Neuronal stem cell (in vitro differentiated cells): ENCODE results near the gene TGIF2.

Experiments used
- DNase-seq: peaks from one replicate; pipeline ENCODE4 v3.0.0-alpha.2; 2013; ENCODE audit warnings: low spot score
- H2AFZ ChIP-seq: one replicate; pipeline ENCODE4 v1.6.1; 2013; ENCODE audit warnings: mild to moderate bottlenecking, low read length, inconsistent platforms
- H2AK5ac ChIP-seq: 2 replicates; pipeline ENCODE4 v1.6.1; 2013; ENCODE audit warnings: low read depth, mild to moderate bottlenecking, inconsistent platforms, low read length, moderate library complexity, mixed read lengths
- H2BK120ac ChIP-seq: 2 replicates; pipeline ENCODE4 v1.6.1; 2013; ENCODE audit warnings: low read depth, mild to moderate bottlenecking, inconsistent platforms, low read length, moderate library complexity, mixed read lengths
- H2BK12ac ChIP-seq: one replicate; pipeline ENCODE4 v1.6.1; 2013; ENCODE audit warnings: low read length, inconsistent platforms
- H2BK15ac ChIP-seq: 2 replicates; pipeline ENCODE4 v1.6.1; 2013; ENCODE audit warnings: mild to moderate bottlenecking, low read length, inconsistent platforms, mixed read lengths
- H2BK5ac ChIP-seq: one replicate; pipeline ENCODE4 v1.6.1; 2013; ENCODE audit warnings: inconsistent platforms, mild to moderate bottlenecking, low read length, moderate library complexity
- H3K14ac ChIP-seq: one replicate; pipeline ENCODE4 v1.6.1; 2013; ENCODE audit warnings: low read length, inconsistent platforms
- H3K18ac ChIP-seq: 2 replicates; pipeline ENCODE4 v1.6.1; 2013; ENCODE audit warnings: low read length, inconsistent platforms
- H3K23ac ChIP-seq: 2 replicates; pipeline ENCODE4 v1.6.1; 2013; ENCODE audit warnings: low read depth, mild to moderate bottlenecking, mixed read lengths, low read length, inconsistent platforms; ENCODE audit not compliant: poor library complexity
- H3K27ac ChIP-seq: replicated peaks from 3 replicates; pipeline ENCODE4 v1.5.1; 2013; ENCODE audit warnings: low read length, inconsistent platforms
- H3K27me3 ChIP-seq, 3 experiments: 2 replicates each; pipeline ENCODE4 v1.6.1; 2013; ENCODE audit warnings: low read length in 3 of 3, mild to moderate bottlenecking in 2 of 3, inconsistent platforms in 1 of 3, low read depth in 1 of 3, mixed read lengths in 1 of 3, moderate library complexity in 1 of 3; ENCODE audit not compliant: control insufficient read depth in 3 of 3, insufficient read depth in 3 of 3
- H3K36me3 ChIP-seq, 2 donors: replicated peaks in 1 of 2; 2 replicates each; pipeline ENCODE4 v1.6.1; 2013; ENCODE audit warnings: low read length in 2 of 2; ENCODE audit not compliant: control insufficient read depth in 2 of 2, insufficient read depth in 2 of 2
- H3K4ac ChIP-seq: 2 replicates; pipeline ENCODE4 v1.6.1; 2013; ENCODE audit warnings: inconsistent platforms, mild to moderate bottlenecking, low read length, moderate library complexity
- H3K4me1 ChIP-seq, 2 donors: 1 replicate in 1 of 2; 2 replicates in 1 of 2; pipeline ENCODE4 v1.6.1; 2013; ENCODE audit warnings: low read length in 2 of 2, low read depth in 1 of 2; ENCODE audit not compliant: control insufficient read depth in 2 of 2, insufficient read depth in 1 of 2
- H3K4me2 ChIP-seq: one replicate; pipeline ENCODE4 v1.6.1; 2013; ENCODE audit warnings: mild to moderate bottlenecking, low read length, inconsistent platforms; ENCODE audit not compliant: insufficient read depth, poor library complexity, severe bottlenecking
- H3K4me3 ChIP-seq, 2 donors: 2 replicates each; pipeline ENCODE4 v1.5.1; 2013; ENCODE audit warnings: low read length in 2 of 2, mild to moderate bottlenecking in 2 of 2, inconsistent platforms in 1 of 2, moderate library complexity in 1 of 2
- H3K79me1 ChIP-seq: one replicate; pipeline ENCODE4 v1.6.1; 2013; ENCODE audit warnings: low read depth, mild to moderate bottlenecking, inconsistent platforms, low read length, moderate library complexity
- H3K9ac ChIP-seq: one replicate; pipeline ENCODE4 v1.6.1; 2013; ENCODE audit warnings: mild to moderate bottlenecking, low read depth, low read length, inconsistent platforms; ENCODE audit not compliant: poor library complexity
- H3K9me3 ChIP-seq, 2 donors: replicated peaks in 1 of 2; 2 replicates each; pipeline versions ENCODE3 to v1.6.1; 2013; ENCODE audit warnings: low read length in 2 of 2, mild to moderate bottlenecking in 2 of 2, inconsistent platforms in 1 of 2, low read depth in 1 of 2, mixed read lengths in 1 of 2, moderate library complexity in 1 of 2; ENCODE audit not compliant: control insufficient read depth in 2 of 2, insufficient read depth in 1 of 2
- H4K8ac ChIP-seq: one replicate; pipeline ENCODE4 v1.6.1; 2013; ENCODE audit warnings: low read depth, mild to moderate bottlenecking, inconsistent platforms, low read length, moderate library complexity
- H4K91ac ChIP-seq: one replicate; pipeline ENCODE4 v1.6.1; 2013; ENCODE audit warnings: low read length, low read depth, mild to moderate bottlenecking, inconsistent platforms; ENCODE audit not compliant: poor library complexity
- WGBS, 2 donors: extraction: QIAGEN DNeasy Blood & Tissue Kit; methylation state at CpG; one replicate each; pipeline ENCODE4 v1.1.7; 2013; ENCODE audit warnings: missing lambda C conversion rate in 2 of 2, mixed read lengths in 1 of 2; ENCODE audit not compliant: insufficient read length in 2 of 2, insufficient replicate concordance in 1 of 2; ENCODE audit errors: extremely low coverage in 2 of 2; 5-methylcytosine and 5-hydroxymethylcytosine counted together

The TGIF2 gene

DNA sequence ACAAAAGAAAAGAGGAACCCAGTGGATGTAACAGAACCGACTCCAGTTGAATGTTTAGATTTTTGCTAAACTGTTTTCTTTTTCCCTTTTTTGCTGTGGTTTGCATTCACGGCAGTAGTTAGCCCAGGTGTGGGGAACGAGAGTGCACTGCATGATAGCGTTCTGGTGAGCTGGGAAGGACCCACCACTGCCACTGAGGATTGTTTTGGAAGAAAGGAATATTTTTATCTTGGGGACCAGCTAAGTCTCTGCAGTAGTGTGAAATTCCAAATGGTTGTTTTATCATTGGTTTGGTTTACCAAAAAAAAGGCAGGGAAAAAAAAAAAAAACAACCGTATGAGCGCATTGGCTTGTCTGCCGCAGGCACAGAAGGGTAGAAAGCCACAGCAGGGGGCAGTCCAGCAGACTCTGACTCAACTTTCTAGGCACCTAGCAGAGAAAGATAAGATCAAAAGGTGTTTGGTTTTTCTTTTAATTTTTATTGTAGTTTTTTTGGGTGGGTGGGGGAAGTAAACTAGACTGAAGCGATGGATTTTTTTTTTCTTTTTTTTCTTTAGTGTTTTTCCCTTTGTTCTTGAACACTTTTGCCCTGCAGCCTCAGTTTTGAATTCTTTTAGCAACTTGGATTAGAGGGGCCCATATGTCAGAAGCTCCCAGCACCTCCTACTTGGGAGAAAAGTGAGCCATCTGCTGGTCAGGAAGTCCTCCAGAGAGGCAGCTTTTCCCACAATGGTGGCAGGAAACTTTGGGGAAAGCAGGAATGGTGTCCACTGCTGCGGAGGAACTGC, 18.7 kb downstream of the TGIF2 start:
- Histone ChIP-seq H3K14ac (no peak overlapping the region), H2AK5ac (no peak overlapping the region), H2BK15ac (no peak overlapping the region), H3K4me3 (no peak overlapping the region), H3K18ac (no peak overlapping the region), H3K27ac (no peak overlapping the region), H2BK120ac (no peak overlapping the region), H3K4ac (no peak overlapping the region), H3K9me3 (no peaks in the 10 kb centered on the region), H3K27me3 (no peaks in the 10 kb centered on the region), H3K23ac (no peak overlapping the region), H3K4me1 (no peaks in the 10 kb centered on the region), H3K4me2 (no peak overlapping the region), H3K36me3 (peaks cover 34 to 90% of the 10 kb centered on the region in 2 donors), H4K91ac (no peak overlapping the region), H4K8ac (no peak overlapping the region), H3K9ac (no peak overlapping the region), H3K79me1 (peaks cover 4% of the 10 kb centered on the region), H2BK12ac (no peak overlapping the region), H2AFZ (no peak overlapping the region), H2BK5ac (no peak overlapping the region)
- DNase-seq, result no peak
- WGBS, 2 donors, result no CpG with 5 or more reads among the region's 9 CpGs

DNA sequence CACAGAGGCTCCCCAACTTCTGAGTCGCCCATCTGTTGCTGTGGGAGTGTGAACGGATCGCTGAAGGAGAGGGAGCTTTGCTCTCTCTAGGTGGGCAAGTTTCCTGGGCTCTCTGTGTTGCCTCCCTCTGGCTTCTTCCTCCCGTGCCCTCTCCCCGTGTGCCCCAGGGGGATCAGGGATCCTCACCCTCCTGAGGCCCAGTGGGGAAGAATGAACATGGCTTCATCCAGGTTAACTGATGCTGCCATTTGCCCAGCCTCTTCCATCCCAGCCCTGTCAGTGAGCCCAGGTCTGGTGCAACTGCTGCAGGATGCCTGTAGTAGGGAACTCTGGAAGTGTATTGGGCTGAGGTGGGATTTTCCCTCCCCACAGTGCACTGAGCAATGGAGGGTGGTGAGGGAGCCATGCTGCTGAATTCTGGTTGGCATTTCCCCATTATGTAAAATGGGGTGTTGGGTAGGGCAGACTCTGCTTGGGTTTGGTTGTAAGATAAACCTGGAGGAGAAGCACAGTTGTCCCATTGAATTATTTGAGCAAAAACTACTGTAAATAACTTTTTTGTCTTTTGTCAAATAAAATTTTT, 20.0 kb downstream of the TGIF2 start:
- DNase-seq, result no peak
- Histone ChIP-seq H2BK120ac (no peak overlapping the region), H3K23ac (no peak overlapping the region), H3K27ac (no peak overlapping the region), H2BK15ac (no peak overlapping the region), H3K4me3 (no peak overlapping the region), H4K8ac (no peak overlapping the region), H2AFZ (no peak overlapping the region), H3K9me3 (no peaks in the 10 kb centered on the region), H3K36me3 (peaks cover 31 to 76% of the 10 kb centered on the region in 2 donors), H3K4ac (no peak overlapping the region), H3K18ac (no peak overlapping the region), H3K9ac (no peak overlapping the region), H3K14ac (no peak overlapping the region), H3K4me2 (no peak overlapping the region), H4K91ac (no peak overlapping the region), H2AK5ac (no peak overlapping the region), H3K79me1 (no peaks in the 10 kb centered on the region), H3K4me1 (no peaks in the 10 kb centered on the region), H2BK5ac (no peak overlapping the region), H3K27me3 (no peaks in the 10 kb centered on the region), H2BK12ac (no peak overlapping the region)
- whole genome bisulfite sequencing, 2 donors, result no CpG with 5 or more reads among the region's 5 CpGs

DNA sequence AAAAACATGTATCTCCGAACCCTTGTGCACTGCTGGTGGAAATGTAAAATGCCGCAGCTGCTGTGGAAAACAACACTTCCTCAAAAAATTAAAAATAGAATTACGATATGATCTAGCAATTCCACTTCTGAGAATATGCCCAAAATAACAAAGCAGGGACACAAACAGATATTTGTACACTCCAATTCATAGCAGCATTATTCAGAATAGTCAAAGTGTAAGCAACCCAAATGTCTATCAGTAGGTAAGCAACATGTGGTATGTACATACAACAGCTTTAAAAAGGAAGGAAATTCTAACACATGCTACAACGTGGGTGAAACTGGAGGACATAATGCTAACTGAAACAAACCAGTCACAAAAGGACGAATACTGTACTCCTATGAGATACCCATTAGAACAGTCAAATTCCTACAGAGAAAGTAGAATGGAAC, 26.5 kb downstream of the TGIF2 start:
- H3K27ac ChIP-seq, result no peak overlapping the region
- H3K4me1 ChIP-seq, result peaks cover 1 to 2% of the 10 kb centered on the region in 2 donors
- H2BK120ac ChIP-seq, result no peak overlapping the region
- no peaks in the 10 kb centered on the region for H3K9me3 ChIP-seq
- no peak overlapping the region for H3K14ac ChIP-seq
- no peak overlapping the region for H3K18ac ChIP-seq
- no peak overlapping the region for H3K4me3 ChIP-seq
- H3K4ac ChIP-seq, result no peak overlapping the region
- H3K27me3 ChIP-seq, result no peaks in the 10 kb centered on the region
- H4K91ac ChIP-seq, result no peak overlapping the region
- no peak overlapping the region for H3K9ac ChIP-seq
- H3K4me2 ChIP-seq, result no peak overlapping the region
- no peak overlapping the region for H3K23ac ChIP-seq
- H2BK15ac ChIP-seq, result no peak overlapping the region
- H4K8ac ChIP-seq, result no peak overlapping the region
- no peaks in the 10 kb centered on the region for H3K79me1 ChIP-seq
- H3K36me3 ChIP-seq, result peaks cover 2 to 15% of the 10 kb centered on the region in 2 donors
- no peak overlapping the region for H2AFZ ChIP-seq
- H2AK5ac ChIP-seq, result no peak overlapping the region
- no CpG with 5 or more reads among the region's 5 CpGs for WGBS, 2 donors
- no peak overlapping the region for H2BK12ac ChIP-seq
- no peak overlapping the region for H2BK5ac ChIP-seq
- no peak for DNase-seq

DNA sequence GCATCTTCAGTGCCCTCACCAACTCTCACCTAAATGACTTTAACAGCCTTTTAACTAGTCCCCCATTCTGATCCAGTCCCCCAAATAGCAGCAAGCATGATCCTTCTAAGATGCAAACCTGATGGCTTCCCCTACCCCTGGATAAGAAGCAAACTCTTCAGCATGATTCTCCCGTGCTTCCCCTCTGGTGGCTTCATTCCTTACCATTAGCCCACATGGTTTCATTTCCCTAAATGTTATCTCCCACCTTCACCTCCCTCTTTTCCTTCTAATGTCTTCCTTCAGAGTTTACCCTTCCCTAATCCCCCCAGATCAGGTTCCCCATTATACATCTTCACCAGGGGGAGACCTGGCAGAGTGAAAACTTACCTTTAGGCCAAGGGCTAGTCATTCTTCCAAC, 28.1 kb downstream of the TGIF2 start:
- H2BK120ac ChIP-seq, result no peak overlapping the region

More for the DNA sequence above, 28.1 kb downstream of the TGIF2 start:
- Histone ChIP-seq H3K4me2 (no peak overlapping the region), H3K14ac (no peak overlapping the region), H3K79me1 (peaks cover 5% of the 10 kb centered on the region), H2AK5ac (no peak overlapping the region), H3K9ac (no peak overlapping the region), H2BK5ac (no peak overlapping the region), H3K4me3 (no peak overlapping the region), H4K8ac (no peak overlapping the region), H3K4me1 (peaks cover 5 to 7% of the 10 kb centered on the region in 2 donors), H3K4ac (no peak overlapping the region), H3K18ac (no peak overlapping the region), H3K23ac (no peak overlapping the region), H3K36me3 (peaks cover 0 to 2% of the 10 kb centered on the region in 2 donors), H2BK12ac (no peak overlapping the region), H3K27ac (no peak overlapping the region), H2BK15ac (no peak overlapping the region), H3K9me3 (no peaks in the 10 kb centered on the region), H2AFZ (no peak overlapping the region), H3K27me3 (no peaks in the 10 kb centered on the region), H4K91ac (no peak overlapping the region)
- no CpG with 5 or more reads among the region's 1 CpG for WGBS, 2 donors
- no peak for DNase-seq
